DOHH2 (cell line): Measurements from ENCODE around the gene CDK9.
"Not testable (repeated sequence)": the region's sequence is repeated elsewhere in the genome, so short reads cannot be mapped to it uniquely, and the experiment has no call there.

ENCODE experiments used
- CTCF ChIP-seq: fragments of 200-600 bp; sonication (generic); IDR thresholded peaks from one replicate; pipeline ENCODE4 v1.5.1; 2014; ENCODE audit warnings: antibody characterized with exemption, mild to moderate bottlenecking, low read depth, low read length; ENCODE audit not compliant: poor library complexity, severe bottlenecking
- EZH2phosphoT487 ChIP-seq: fragments of 200-600 bp; sonication (generic); IDR thresholded peaks from 2 replicates; pipeline ENCODE4 v1.6.1; 2017; ENCODE audit warnings: borderline replicate concordance, mild to moderate bottlenecking, antibody characterized with exemption, low read length, moderate library complexity, mixed read lengths

GRCh38 chr9:127756776-127757175, 29.1 kb upstream of the CDK9 start:
- not testable (repeated sequence) for TF ChIP-seq CTCF, EZH2phosphoT487
